Measurements from ENCODE around the gene APOBEC3F.
"Not testable (repeated sequence)": the region's sequence is repeated elsewhere in the genome, so short reads cannot be mapped to it uniquely, and the experiment has no call there.

GRCh38 chr22:39020021-39020651, 20.5 kb upstream of the APOBEC3F start:
- not testable (repeated sequence) for TF ChIP-seq CTCF (IDR thresholded peaks at IDR 0.05; ENCODE audit: low read length); EZH2 (IDR thresholded peaks at IDR 0.05; ENCODE audit: borderline replicate concordance, low read length)
